ENCODE data around the gene SP100.

Gene SP100

DNA sequence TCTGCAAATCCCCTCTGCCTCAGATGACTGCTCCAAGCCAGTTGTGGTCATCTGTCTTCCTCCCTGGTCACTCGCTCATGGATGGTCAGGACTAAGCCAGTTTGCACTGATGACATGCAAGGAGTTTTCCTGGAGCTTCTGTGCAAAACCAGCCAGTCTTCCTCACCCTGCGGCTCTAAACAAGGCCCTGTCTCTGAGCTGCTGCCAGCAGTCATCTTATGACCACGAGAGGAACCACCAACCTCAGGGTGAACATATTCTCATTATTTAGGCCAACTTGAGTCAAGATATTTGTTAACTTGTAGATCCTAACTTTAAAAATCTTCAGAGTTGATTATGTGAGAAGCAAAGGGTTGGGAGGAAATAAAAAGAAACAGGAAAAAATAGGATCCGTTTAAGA lies 176.8 kb downstream of the SP100 start:
- TF ChIP-seq EZH2phosphoT487 (conservative IDR thresholded peaks at IDR 0.05; ENCODE audit: low read length), result no peak
- TF ChIP-seq, protein P1, sequence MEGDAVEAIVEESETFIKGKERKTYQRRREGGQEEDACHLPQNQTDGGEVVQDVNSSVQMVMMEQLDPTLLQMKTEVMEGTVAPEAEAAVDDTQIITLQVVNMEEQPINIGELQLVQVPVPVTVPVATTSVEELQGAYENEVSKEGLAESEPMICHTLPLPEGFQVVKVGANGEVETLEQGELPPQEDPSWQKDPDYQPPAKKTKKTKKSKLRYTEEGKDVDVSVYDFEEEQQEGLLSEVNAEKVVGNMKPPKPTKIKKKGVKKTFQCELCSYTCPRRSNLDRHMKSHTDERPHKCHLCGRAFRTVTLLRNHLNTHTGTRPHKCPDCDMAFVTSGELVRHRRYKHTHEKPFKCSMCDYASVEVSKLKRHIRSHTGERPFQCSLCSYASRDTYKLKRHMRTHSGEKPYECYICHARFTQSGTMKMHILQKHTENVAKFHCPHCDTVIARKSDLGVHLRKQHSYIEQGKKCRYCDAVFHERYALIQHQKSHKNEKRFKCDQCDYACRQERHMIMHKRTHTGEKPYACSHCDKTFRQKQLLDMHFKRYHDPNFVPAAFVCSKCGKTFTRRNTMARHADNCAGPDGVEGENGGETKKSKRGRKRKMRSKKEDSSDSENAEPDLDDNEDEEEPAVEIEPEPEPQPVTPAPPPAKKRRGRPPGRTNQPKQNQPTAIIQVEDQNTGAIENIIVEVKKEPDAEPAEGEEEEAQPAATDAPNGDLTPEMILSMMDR (IDR thresholded peaks at IDR 0.05; ENCODE audit: insufficient read depth, low read length, poor library complexity, severe bottlenecking), result no peak
- Histone ChIP-seq H3K9ac (ENCODE audit: low read length) (peak overlapping the region; percentile 55), H3K79me2 (ENCODE audit: insufficient read depth, low read length) (peaks cover 36% of the 10 kb centered on the region), H3K4me2 (ENCODE audit: low read depth, low read length, poor library complexity, severe bottlenecking) (peak overlapping the region; percentile 98), H3K36me3 (ENCODE audit: low read length) (0 out of 2 replicates have a peak, but pooled peaks cover 4% of the 10 kb centered on the region), H3K9me3 (ENCODE audit: insufficient read depth, low read length) (no peaks in the 10 kb centered on the region), H3K9me2 (replicated peaks; ENCODE audit: insufficient read depth, low read length) (no peaks in the 10 kb centered on the region), H4K20me1 (ENCODE audit: low read depth, low read length) (no peaks in the 10 kb centered on the region), H2AFZ (ENCODE audit: low read depth, low read length, severe bottlenecking) (no peak overlapping the region), H3K27ac (ENCODE audit: low read depth, low read length) (peak overlapping the region; percentile 99), H3K27me3 (ENCODE audit: low read length) (no peaks in the 10 kb centered on the region), H3F3A (ENCODE audit: insufficient read depth) (peaks cover 78% of the 10 kb centered on the region), H3K4me3 (ENCODE audit: insufficient read depth, low read length, poor library complexity, severe bottlenecking) (no peak overlapping the region)
